Fibroblast of lung (primary cell): ENCODE data around the gene KHSRP. TPM values are rescaled to one million over a fixed set of nuclear protein-coding genes. Genes with fewer than 3 reads are reported as not detected.
A peak's percentile ranks its signal among the peaks of the same experiment; 100 is the strongest.

Experiments used
- DNase-seq, 2 donors: peaks; one replicate each; pipeline versions ENCODE4 v3.0.0 to v3.0.0-alpha.2; 2010; ENCODE audit warnings: low read depth in 2 of 2
- H2AFZ ChIP-seq: 2 replicates; pipeline ENCODE4 v1.5.1; 2012; ENCODE audit warnings: low read length, control low read depth, inconsistent platforms
- H3K27ac ChIP-seq: 2 replicates; pipeline ENCODE4 v1.5.1; 2011; ENCODE audit warnings: low read length, control low read depth; ENCODE audit not compliant: insufficient read depth
- H3K27me3 ChIP-seq: 2 replicates; pipeline ENCODE4 v1.5.1; 2011; ENCODE audit warnings: mild to moderate bottlenecking, low read length; ENCODE audit not compliant: control insufficient read depth, insufficient read depth
- H3K36me3 ChIP-seq: 2 replicates; pipeline ENCODE4 v1.5.1; 2011; ENCODE audit warnings: low read length; ENCODE audit not compliant: control insufficient read depth, insufficient read depth
- H3K4me1 ChIP-seq: 2 replicates; pipeline ENCODE4 v1.5.1; 2011; ENCODE audit warnings: low read length; ENCODE audit not compliant: control insufficient read depth, insufficient read depth; ENCODE audit errors: extremely low read depth
- H3K4me2 ChIP-seq: 2 replicates; pipeline ENCODE4 v1.5.1; 2011; ENCODE audit warnings: low read length, control low read depth; ENCODE audit not compliant: insufficient read depth; ENCODE audit errors: extremely low read depth
- H3K4me3 ChIP-seq, 4 experiments: fragments of 200-600 bp in 1 of 4; sonication (generic) in 1 of 4; replicated peaks in 1 of 4; 2 replicates each; pipeline ENCODE4 v1.5.1; 2011 to 2016; ENCODE audit warnings: low read length in 4 of 4, low read depth in 3 of 4, mild to moderate bottlenecking in 3 of 4, control low read depth in 2 of 4, inconsistent platforms in 1 of 4, mixed read lengths in 1 of 4; ENCODE audit not compliant: insufficient read depth in 1 of 4; ENCODE audit errors: control extremely low read depth in 1 of 4
- H3K79me2 ChIP-seq: 2 replicates; pipeline ENCODE4 v1.5.1; 2012; ENCODE audit warnings: mild to moderate bottlenecking, low read length, inconsistent platforms; ENCODE audit not compliant: control insufficient read depth, insufficient read depth
- H3K9ac ChIP-seq: 2 replicates; pipeline ENCODE4 v1.5.1; 2011; ENCODE audit warnings: mild to moderate bottlenecking, low read length, control low read depth; ENCODE audit not compliant: insufficient read depth
- H3K9me3 ChIP-seq: 2 replicates; pipeline ENCODE4 v1.5.1; 2012; ENCODE audit warnings: low read depth, low read length; ENCODE audit not compliant: control insufficient read depth, insufficient read depth
- H4K20me1 ChIP-seq: 2 replicates; pipeline ENCODE4 v1.5.1; 2011; ENCODE audit warnings: low read length; ENCODE audit not compliant: control insufficient read depth, insufficient read depth; ENCODE audit errors: extremely low read depth
- EZH2 ChIP-seq: IDR thresholded peaks from 2 replicates; pipeline ENCODE4 v1.5.1; 2012; ENCODE audit warnings: low read length, control low read depth, mild to moderate bottlenecking; ENCODE audit errors: missing control alignments
- polyA minus RNA-seq: library from RNA; depleted of rRNA, polyadenylated mRNA; stranded (reverse); fragments of >200 nt; gene quantifications from 2 replicates; pipeline ENCODE4 v1.2.3, GENCODE V29; 2011; ENCODE audit warnings: low replicate concordance
- polyA plus RNA-seq, 2 donors: library from polyadenylated mRNA; depleted of rRNA in 1 of 2; stranded (reverse) in 1 of 2; unstranded in 1 of 2; fragments of >200 nt; gene quantifications; 2 replicates each; pipeline ENCODE4 v1.2.1, GENCODE V29; 2011 to 2012; ENCODE audit warnings: missing spikeins in 1 of 2
- total RNA-seq: library from RNA; depleted of rRNA; stranded (reverse); fragments of >200 nt; gene quantifications from 2 replicates; pipeline ENCODE4 v1.2.1, GENCODE V29; 2014
- TF ChIP-seq, protein P1 (sequence below), 2 donors: IDR thresholded peaks in 1 of 2; conservative IDR thresholded peaks in 1 of 2; 1 replicate in 1 of 2; 2 replicates in 1 of 2; pipeline ENCODE4 v1.5.1; 2011 to 2012; ENCODE audit warnings: low read length in 2 of 2, control low read depth in 1 of 2, inconsistent platforms in 1 of 2, low read depth in 1 of 2, mild to moderate bottlenecking in 1 of 2

Gene KHSRP, protein sequence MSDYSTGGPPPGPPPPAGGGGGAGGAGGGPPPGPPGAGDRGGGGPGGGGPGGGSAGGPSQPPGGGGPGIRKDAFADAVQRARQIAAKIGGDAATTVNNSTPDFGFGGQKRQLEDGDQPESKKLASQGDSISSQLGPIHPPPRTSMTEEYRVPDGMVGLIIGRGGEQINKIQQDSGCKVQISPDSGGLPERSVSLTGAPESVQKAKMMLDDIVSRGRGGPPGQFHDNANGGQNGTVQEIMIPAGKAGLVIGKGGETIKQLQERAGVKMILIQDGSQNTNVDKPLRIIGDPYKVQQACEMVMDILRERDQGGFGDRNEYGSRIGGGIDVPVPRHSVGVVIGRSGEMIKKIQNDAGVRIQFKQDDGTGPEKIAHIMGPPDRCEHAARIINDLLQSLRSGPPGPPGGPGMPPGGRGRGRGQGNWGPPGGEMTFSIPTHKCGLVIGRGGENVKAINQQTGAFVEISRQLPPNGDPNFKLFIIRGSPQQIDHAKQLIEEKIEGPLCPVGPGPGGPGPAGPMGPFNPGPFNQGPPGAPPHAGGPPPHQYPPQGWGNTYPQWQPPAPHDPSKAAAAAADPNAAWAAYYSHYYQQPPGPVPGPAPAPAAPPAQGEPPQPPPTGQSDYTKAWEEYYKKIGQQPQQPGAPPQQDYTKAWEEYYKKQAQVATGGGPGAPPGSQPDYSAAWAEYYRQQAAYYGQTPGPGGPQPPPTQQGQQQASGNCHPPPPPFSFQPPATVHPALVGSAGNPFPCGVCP
- 84.7 and 93.5 TPM in 2 replicates for total RNA-seq
- polyA plus RNA-seq = 66.0 and 101 TPM in 2 replicates
- polyA plus RNA-seq (2012) = 190 and 249 TPM in 2 replicates
- polyA minus RNA-seq = 90.6 and 183 TPM in 2 replicates

DNA sequence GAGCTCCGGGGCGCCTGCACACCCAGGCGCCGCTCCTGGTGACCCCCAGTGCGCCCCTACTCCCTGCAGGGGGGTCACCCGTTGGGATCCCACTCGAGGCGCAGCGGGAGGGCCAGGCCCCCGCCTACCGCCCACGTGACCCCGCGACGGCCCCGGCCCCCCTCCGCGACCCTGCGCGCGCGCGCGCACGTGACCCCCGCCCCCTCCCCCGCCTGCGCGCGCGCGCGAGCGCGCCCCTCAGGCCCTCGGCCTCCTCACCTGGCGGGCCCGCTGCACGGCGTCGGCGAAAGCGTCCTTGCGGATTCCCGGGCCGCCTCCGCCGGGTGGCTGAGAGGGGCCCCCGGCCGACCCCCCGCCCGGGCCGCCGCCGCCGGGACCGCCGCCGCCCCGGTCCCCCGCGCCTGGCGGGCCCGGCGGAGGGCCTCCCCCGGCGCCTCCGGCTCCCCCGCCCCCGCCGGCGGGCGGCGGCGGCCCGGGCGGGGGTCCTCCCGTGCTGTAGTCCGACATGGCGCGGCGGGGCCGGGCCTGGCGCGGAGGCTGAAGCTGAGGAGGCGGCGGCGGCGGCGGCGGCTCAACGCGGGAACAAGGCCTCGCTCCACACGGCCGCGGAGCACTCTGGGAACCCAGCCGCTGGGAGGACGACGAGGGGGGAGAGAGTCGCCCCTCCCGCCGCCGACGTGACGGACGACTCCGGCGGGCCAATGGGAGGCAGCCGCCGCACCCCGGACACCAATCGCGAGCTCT lies at the start of gene KHSRP:
Gene KHSRP, minus strand, starts transcription at position 617 of the 744 bp plus-strand sequence. Its CDS starts 110 bp downstream, at position 507.
- Histone ChIP-seq H4K20me1 (peaks cover 6% of the 10 kb centered on the region), H3K36me3 (peaks cover 19% of the 10 kb centered on the region), H3K27me3 (peaks cover 1% of the 10 kb centered on the region), H3K27ac (peak within 1 kb of the TSS; percentile 78), H2AFZ (peak within 1 kb of the TSS; percentile 0), H3K4me2 (peak within 1 kb of the TSS; percentile 82), H3K79me2 (peaks cover 47% of the 10 kb centered on the region), H3K9ac (peak within 1 kb of the TSS; percentile 72), H3K9me3 (no peaks in the 10 kb centered on the region), H3K4me1 (peaks cover 4% of the 10 kb centered on the region), H3K4me3 (peak within 1 kb of the TSS; percentile 79 to 95 (median 88))
- DNase-seq = no peak
- TF ChIP-seq EZH2 = no peak
- TF ChIP-seq, protein P1, sequence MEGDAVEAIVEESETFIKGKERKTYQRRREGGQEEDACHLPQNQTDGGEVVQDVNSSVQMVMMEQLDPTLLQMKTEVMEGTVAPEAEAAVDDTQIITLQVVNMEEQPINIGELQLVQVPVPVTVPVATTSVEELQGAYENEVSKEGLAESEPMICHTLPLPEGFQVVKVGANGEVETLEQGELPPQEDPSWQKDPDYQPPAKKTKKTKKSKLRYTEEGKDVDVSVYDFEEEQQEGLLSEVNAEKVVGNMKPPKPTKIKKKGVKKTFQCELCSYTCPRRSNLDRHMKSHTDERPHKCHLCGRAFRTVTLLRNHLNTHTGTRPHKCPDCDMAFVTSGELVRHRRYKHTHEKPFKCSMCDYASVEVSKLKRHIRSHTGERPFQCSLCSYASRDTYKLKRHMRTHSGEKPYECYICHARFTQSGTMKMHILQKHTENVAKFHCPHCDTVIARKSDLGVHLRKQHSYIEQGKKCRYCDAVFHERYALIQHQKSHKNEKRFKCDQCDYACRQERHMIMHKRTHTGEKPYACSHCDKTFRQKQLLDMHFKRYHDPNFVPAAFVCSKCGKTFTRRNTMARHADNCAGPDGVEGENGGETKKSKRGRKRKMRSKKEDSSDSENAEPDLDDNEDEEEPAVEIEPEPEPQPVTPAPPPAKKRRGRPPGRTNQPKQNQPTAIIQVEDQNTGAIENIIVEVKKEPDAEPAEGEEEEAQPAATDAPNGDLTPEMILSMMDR (conservative IDR thresholded peaks at IDR 0.05 in 1 of 2, IDR thresholded peaks at IDR 0.05 in 1 of 2; ENCODE audit: low read depth in 1 of 2, low read length in 2 of 2) = no peak

DNA sequence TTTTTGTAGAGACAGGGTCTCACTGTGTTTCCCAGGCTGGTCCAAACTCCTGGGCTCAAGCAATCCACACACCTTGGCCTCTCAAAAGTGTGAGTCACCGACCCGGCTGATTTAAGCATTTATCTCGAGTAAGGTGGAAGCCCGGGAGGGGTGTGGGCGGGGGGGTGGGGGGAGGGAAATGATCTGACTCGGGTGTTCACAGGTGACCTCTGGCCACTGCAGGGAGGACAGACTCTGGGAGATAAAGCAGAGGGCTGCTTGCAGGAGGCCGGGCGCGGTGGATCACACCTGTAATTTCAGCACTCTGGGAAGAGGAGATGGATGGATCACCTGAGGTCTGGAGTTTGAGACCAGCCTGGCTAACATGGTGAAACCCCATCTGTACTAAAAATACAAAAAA lies 49.0 kb upstream of the KHSRP start:
- Histone ChIP-seq H3K4me3 (no peak overlapping the region), H3K9me3 (no peaks in the 10 kb centered on the region), H3K4me1 (no peaks in the 10 kb centered on the region), H3K27ac (no peak overlapping the region), H3K36me3 (no peaks in the 10 kb centered on the region), H2AFZ (no peak overlapping the region), H3K9ac (no peak overlapping the region), H3K79me2 (no peaks in the 10 kb centered on the region), H3K4me2 (no peak overlapping the region), H3K27me3 (no peaks in the 10 kb centered on the region), H4K20me1 (no peaks in the 10 kb centered on the region)
- TF ChIP-seq EZH2 = no peak
- TF ChIP-seq, protein P1 (conservative IDR thresholded peaks at IDR 0.05 in 1 of 2, IDR thresholded peaks at IDR 0.05 in 1 of 2; ENCODE audit: low read depth in 1 of 2, low read length in 2 of 2) = no peak
- no peak for DNase-seq

DNA sequence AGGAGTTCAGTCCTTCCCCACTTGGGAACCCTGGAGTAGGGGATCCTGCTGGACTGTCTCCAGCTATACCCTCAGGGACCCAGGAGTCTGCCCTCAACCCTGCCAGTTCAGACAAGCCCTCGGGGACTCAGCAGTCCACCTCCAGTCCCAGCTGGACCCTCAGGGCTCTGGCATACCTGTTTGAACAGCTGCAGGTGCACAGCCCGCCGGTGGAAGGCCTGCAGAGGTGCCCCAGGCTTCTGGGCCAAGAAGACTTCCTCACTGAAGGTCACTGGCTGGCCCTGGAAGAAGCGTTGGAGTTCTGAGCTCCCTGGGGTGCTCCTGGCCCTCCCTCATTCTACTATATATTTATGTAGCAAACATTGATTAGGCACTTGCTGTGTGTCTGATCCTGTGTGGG lies 48.1 kb upstream of the KHSRP start:
- Histone ChIP-seq H3K9me3 (no peaks in the 10 kb centered on the region), H4K20me1 (no peaks in the 10 kb centered on the region), H3K4me1 (no peaks in the 10 kb centered on the region), H3K9ac (no peak overlapping the region), H3K4me3 (no peak overlapping the region), H3K4me2 (no peak overlapping the region), H3K79me2 (no peaks in the 10 kb centered on the region), H3K27me3 (no peaks in the 10 kb centered on the region), H3K36me3 (no peaks in the 10 kb centered on the region), H3K27ac (no peak overlapping the region), H2AFZ (no peak overlapping the region)
- no peak for DNase-seq
- TF ChIP-seq, protein P1 (conservative IDR thresholded peaks at IDR 0.05 in 1 of 2, IDR thresholded peaks at IDR 0.05 in 1 of 2; ENCODE audit: low read depth in 1 of 2, low read length in 2 of 2) = no peak
- TF ChIP-seq EZH2 = no peak
